Measurements from ENCODE around the gene CFAP70.

DNA sequence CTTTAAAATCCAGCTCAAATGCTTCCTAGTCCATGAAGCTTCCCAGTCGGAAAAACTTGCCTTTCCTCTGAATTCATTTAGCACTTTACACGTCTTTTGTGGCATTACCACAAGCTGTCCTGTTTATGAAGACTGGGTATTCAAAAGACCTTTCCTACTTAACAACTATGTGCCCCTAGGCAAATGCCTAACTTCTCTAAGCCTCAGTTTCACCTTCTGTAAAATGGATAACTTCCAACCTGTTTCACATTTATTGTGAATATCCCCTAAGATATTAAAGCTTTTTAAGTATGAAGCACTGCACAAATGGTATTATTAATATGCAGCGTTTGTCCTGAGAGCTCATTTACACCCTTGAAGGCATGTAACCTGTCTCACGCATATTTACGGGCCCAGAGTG lies 843 bp downstream of the CFAP70 start:
- TF ChIP-seq POLR2AphosphoS5 (IDR thresholded peaks at IDR 0.05) (no peak), POLR2A (IDR thresholded peaks at IDR 0.05) (no peak), EP300 (IDR thresholded peaks at IDR 0.05) (no peak)
- TF ChIP-seq, protein P1, sequence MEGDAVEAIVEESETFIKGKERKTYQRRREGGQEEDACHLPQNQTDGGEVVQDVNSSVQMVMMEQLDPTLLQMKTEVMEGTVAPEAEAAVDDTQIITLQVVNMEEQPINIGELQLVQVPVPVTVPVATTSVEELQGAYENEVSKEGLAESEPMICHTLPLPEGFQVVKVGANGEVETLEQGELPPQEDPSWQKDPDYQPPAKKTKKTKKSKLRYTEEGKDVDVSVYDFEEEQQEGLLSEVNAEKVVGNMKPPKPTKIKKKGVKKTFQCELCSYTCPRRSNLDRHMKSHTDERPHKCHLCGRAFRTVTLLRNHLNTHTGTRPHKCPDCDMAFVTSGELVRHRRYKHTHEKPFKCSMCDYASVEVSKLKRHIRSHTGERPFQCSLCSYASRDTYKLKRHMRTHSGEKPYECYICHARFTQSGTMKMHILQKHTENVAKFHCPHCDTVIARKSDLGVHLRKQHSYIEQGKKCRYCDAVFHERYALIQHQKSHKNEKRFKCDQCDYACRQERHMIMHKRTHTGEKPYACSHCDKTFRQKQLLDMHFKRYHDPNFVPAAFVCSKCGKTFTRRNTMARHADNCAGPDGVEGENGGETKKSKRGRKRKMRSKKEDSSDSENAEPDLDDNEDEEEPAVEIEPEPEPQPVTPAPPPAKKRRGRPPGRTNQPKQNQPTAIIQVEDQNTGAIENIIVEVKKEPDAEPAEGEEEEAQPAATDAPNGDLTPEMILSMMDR (IDR thresholded peaks at IDR 0.05): no peak

All from gastroesophageal sphincter (tissue), 3 donors.